ENCODE results near the gene PKD1.

PKD1 gene

DNA sequence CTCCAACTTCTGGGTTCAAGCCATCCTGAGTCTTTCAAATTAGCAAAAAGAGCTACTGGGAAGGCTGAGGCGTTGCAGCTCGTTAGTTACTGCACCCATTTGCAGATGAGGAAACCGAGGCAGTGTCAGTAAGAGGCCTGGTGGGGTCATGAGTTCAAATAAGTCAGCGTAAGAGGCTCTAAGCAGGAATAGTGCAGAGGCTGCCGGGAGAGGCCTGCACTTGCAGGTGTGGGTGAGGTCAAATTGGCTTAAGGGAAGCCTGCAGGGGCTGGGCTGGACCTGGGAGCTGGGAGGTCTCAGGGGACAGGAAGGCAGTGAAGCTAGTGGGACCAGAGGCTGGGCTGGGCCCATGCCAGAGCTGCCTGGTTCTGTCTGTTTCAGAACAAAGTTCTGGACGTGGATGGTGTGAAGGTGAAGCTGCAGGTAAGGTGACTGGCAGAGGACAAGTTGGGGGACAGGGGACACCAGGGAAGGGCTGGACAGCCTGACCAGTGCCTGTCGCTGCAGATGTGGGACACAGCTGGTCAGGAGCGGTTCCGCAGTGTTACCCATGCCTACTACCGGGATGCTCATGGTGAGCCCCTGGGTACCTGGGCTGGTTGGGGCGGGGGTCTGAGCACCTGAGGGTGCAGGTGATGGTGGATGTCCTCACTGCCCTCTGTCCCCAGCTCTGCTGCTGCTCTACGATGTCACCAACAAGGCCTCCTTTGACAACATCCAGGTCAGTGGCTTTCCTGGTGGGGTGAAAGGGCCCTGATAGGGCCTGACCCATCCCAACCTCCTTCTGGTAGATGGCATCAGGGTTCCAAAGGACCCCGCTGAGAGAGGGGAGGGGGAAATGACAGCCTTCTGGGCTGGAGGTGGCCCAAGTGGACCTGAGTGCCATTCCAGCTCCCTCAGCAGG lies 15.7 kb upstream of the PKD1 start:
- peak in 1 of 2 donors; percentile 11 for DNase-seq (ENCODE audit: low read depth in 2 of 2)
- peak overlapping the region in 1 of 2 donors; percentile 4 for H3K4me3 ChIP-seq (replicated peaks in 1 of 2; ENCODE audit: low read depth in 2 of 2, low read length in 2 of 2)
- TF ChIP-seq, protein P1, sequence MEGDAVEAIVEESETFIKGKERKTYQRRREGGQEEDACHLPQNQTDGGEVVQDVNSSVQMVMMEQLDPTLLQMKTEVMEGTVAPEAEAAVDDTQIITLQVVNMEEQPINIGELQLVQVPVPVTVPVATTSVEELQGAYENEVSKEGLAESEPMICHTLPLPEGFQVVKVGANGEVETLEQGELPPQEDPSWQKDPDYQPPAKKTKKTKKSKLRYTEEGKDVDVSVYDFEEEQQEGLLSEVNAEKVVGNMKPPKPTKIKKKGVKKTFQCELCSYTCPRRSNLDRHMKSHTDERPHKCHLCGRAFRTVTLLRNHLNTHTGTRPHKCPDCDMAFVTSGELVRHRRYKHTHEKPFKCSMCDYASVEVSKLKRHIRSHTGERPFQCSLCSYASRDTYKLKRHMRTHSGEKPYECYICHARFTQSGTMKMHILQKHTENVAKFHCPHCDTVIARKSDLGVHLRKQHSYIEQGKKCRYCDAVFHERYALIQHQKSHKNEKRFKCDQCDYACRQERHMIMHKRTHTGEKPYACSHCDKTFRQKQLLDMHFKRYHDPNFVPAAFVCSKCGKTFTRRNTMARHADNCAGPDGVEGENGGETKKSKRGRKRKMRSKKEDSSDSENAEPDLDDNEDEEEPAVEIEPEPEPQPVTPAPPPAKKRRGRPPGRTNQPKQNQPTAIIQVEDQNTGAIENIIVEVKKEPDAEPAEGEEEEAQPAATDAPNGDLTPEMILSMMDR (IDR thresholded peaks at IDR 0.05; ENCODE audit: low read depth, low read length): no peak

DNA sequence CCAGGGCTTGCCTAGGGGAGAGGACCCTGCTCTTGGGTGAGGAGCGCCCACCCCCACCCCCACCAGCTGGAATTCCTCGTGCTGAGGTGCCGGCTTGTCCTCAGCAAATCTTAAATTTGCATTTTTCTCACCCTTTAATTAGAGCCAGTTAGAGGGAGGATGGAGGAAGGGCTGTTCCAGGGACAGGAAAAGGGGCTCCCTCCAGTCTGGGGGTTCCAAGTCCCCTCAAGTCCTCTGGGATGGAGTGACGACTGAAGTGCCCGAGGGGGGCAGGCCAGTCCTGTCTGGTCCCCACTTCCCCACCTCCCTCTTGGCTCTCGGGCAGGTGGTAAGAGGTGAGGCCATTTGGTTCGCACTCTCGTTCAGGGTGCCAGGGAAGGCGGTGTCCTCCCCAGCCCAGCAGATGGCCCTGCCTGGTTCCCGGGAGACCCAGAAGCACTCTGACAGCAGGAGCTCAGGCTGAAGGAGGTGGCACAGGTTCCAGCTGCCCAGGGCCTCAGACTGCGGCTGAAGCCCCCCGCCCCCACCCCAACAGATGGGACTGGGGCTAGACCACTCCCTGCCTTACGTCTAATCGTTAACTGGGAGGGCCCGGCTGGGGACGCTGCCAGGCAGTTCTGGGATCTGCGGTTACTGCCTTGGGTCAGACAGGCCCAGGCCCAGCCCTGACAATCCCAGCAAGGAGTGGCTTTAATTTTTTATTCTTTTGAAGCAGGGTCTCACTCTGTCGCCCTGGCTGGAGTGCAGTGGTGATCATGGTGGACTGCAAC lies 14.9 kb upstream of the PKD1 start:
- DNase-seq (ENCODE audit: low read depth in 2 of 2): peak; percentile 21 to 49
- H3K4me3 ChIP-seq (replicated peaks in 1 of 2; ENCODE audit: low read depth in 2 of 2, low read length in 2 of 2): no peak overlapping the region
- TF ChIP-seq, protein P1 (IDR thresholded peaks at IDR 0.05; ENCODE audit: low read depth, low read length): no peak

DNA sequence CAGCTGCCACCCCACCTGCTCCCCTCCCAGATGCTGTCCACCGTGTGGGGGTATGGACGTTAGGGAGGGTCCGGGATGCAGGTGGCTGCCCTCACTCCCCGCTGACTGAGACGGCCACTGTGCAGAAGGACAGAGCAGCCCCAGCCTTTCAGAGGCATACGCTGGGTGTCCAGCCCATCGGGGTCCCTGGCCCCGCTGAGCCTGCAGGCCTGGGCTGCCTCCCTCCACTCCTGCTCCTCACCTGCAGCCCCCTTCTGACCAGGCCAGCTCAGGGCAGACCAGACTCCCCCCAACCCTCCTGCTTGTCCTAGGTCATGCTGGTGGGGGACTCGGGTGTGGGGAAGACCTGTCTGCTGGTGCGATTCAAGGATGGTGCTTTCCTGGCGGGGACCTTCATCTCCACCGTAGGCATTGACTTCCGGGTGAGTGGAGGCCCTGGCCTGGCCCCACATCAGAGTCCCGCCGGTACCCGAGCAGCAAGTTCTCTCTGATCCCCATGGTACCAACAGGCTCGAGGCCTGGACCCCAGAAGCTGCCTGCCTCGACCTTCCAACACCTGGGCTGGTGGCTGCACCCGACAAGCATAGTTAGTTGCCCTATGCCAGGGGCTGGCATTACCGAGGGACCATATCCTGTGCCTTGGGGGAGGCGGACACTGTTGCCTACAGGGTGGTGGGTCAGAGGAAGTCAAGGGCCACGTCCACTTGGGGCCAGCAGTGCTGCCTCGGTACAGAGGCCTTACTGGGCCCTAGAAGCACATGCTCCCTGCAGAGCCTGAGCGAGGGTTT lies 14.1 kb upstream of the PKD1 start:
- H3K4me3 ChIP-seq (replicated peaks in 1 of 2; ENCODE audit: low read depth in 2 of 2, low read length in 2 of 2): no peak overlapping the region
- peak in 1 of 2 donors; percentile 20 for DNase-seq (ENCODE audit: low read depth in 2 of 2)
- TF ChIP-seq, protein P1 (IDR thresholded peaks at IDR 0.05; ENCODE audit: low read depth, low read length): no peak

DNA sequence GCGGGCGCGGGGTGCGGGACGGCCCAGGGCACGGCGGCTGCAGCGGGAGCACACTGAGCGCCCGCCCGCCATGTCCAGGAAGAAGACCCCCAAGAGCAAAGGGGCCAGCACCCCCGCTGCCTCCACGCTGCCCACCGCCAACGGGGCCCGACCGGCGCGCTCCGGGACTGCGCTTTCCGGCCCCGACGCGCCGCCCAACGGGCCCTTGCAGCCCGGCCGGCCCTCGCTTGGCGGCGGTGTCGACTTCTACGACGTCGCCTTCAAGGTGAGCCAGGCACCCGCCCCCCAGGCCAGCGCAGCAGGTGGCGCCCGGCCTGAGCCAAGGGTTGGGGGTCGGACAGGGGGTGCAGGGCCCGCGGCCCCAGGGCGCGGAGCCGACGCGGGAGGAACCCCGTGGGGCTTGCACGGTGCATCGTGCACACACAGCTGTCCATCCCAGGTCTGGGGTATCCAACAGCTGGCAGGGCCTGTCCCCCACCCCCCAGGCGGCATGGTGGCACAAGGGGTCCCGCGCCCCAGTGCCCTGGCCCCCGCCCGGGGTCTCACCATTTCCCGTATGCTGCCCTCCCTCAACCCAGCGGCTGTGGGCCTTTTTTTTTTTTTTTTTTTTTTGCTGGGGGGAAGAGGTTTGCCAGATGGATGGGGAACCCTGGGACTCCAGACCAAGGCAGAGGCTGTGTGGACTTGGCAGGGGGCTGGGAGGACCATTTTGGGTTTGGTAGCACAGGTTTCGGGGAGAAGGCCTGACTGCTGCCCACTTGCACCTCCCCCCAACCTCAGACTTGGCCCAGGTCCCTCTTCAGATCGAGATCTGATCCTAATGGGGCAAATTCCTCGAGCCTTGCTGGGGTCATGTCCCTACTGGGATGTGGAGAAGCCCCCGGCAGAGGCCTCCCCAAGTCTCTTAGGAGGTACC lies 13.3 kb upstream of the PKD1 start:
- H3K4me3 ChIP-seq (replicated peaks in 1 of 2; ENCODE audit: low read depth in 2 of 2, low read length in 2 of 2): peak overlapping the region; percentile 25 to 33
- DNase-seq (ENCODE audit: low read depth in 2 of 2): peak in 1 of 2 donors; percentile 19
- TF ChIP-seq, protein P1 (IDR thresholded peaks at IDR 0.05; ENCODE audit: low read depth, low read length): no peak

DNA sequence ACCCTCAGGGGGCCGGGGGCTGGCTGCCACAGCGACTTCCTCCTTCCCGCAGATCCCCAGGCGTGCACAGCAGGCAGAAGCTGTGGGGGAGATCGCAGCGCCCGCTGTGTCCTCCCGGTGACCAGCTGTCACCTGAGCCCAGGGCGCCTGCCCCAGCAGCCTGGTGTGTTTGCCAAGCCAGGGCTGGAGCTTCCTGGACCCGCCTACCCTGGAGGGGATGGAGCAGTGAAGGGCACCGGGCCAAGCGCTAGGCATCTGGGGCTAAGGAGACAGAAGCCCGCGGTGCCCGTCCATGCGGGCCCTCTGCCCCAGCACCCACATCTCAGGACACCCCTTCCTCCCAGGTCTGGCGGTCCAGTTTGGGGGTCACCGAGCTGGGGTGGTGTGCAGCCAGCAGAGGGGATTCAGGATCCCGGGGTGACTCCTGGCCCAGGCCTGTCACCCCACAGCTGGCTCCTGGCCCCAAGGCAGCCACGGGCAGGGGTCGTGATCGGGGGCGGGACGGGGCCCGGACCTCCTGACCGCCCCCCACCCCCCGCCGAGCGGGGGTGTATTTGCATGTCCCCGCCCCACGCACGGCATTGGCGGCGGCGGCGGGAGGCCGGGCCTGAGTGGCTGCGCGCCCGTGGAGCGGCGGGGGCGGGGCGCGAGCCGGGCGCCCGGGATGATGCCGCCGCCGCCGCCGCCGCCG lies 12.4 kb upstream of the PKD1 start, which contains the start of gene RAB26:
RAB26 (plus strand) TSS at position 645 of the 691 bp plus-strand sequence. CDS start 159 bp downstream, outside the sequence.
- TF ChIP-seq, protein P1 (IDR thresholded peaks at IDR 0.05; ENCODE audit: low read depth, low read length): no peak
- H3K4me3 ChIP-seq (replicated peaks in 1 of 2; ENCODE audit: low read depth in 2 of 2, low read length in 2 of 2): peak within 1 kb of the TSS; percentile 33 to 39
- DNase-seq (ENCODE audit: low read depth in 2 of 2): peak; percentile 39 to 72

Measured in cardiac fibroblast (primary cell).